Peyer's patch (tissue), 4 donors: ENCODE data around the gene PTGDR2.

ENCODE experiments used
- POLR2A ChIP-seq, 2 donors: fragments of 450-650 bp; IDR thresholded peaks; one replicate each; pipeline ENCODE4 v1.5.1; 2017; ENCODE audit warnings: antibody characterized with exemption in 2 of 2, mild to moderate bottlenecking in 2 of 2, moderate library complexity in 2 of 2
- TF ChIP-seq, protein P1 (sequence below), 6 experiments: fragments of 450-650 bp in 4 of 6; fragments of 200-600 bp in 2 of 6; sonication (generic) in 1 of 6; IDR thresholded peaks; one replicate each; pipeline ENCODE4 v1.5.1; 2017 to 2019; ENCODE audit warnings: antibody characterized with exemption in 6 of 6, mild to moderate bottlenecking in 3 of 6, moderate library complexity in 1 of 6

DNA sequence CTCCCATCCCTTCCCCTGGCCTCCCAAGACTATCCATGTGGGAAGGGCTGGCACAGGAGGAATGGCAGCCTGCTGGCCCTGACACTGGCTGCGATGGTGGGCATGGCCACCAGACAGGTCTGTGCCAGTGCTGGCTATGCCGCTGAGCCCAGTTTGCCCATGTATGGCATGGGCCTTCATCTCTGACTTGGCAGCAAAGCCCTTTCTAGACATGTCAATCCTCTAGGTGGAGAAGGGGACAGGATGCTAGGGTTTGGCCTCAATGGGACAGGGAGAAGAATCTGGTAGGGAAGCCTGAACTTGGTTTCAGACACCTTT lies 20.4 kb upstream of the PTGDR2 start:
- TF ChIP-seq, protein P1, sequence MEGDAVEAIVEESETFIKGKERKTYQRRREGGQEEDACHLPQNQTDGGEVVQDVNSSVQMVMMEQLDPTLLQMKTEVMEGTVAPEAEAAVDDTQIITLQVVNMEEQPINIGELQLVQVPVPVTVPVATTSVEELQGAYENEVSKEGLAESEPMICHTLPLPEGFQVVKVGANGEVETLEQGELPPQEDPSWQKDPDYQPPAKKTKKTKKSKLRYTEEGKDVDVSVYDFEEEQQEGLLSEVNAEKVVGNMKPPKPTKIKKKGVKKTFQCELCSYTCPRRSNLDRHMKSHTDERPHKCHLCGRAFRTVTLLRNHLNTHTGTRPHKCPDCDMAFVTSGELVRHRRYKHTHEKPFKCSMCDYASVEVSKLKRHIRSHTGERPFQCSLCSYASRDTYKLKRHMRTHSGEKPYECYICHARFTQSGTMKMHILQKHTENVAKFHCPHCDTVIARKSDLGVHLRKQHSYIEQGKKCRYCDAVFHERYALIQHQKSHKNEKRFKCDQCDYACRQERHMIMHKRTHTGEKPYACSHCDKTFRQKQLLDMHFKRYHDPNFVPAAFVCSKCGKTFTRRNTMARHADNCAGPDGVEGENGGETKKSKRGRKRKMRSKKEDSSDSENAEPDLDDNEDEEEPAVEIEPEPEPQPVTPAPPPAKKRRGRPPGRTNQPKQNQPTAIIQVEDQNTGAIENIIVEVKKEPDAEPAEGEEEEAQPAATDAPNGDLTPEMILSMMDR (IDR thresholded peaks at IDR 0.05): no peak
- no peak for TF ChIP-seq POLR2A (IDR thresholded peaks at IDR 0.05)
